GM12878 (cell line): Measurements from ENCODE around the gene DNAJC28. TPM values are rescaled to one million over a fixed set of nuclear protein-coding genes. Genes with fewer than 3 reads are reported as not detected.

Source experiments
- ASH2L ChIP-seq: fragments of 300-600, 200-600 bp; sonication (generic); IDR thresholded peaks from 2 replicates; pipeline ENCODE4 v1.6.1; 2017; ENCODE audit warnings: low read depth, mild to moderate bottlenecking, borderline replicate concordance
- ATF7 ChIP-seq: fragments of 450-650 bp; IDR thresholded peaks from 2 replicates; pipeline ENCODE4 v1.6.1; 2016; ENCODE audit warnings: low read depth, mild to moderate bottlenecking
- CBX3 ChIP-seq: fragments of 200-600 bp; sonication (generic); IDR thresholded peaks from 2 replicates; pipeline ENCODE4 v1.6.1; 2016; ENCODE audit warnings: low read depth, borderline replicate concordance
- CHD2 ChIP-seq: IDR thresholded peaks from 2 replicates; pipeline ENCODE4 v1.6.1; 2011; ENCODE audit warnings: low read depth, low read length, improper control_type of control experiment, borderline replicate concordance
- GABPA ChIP-seq: IDR thresholded peaks from 2 replicates; pipeline ENCODE4 v1.6.1; 2014; ENCODE audit warnings: antibody characterized with exemption, low read depth, mild to moderate bottlenecking, inconsistent platforms
- HDAC2 ChIP-seq: fragments of 200-600 bp; sonication (generic); IDR thresholded peaks from 2 replicates; pipeline ENCODE4 v1.6.1; 2017
- KDM1A ChIP-seq: fragments of 200-600 bp; sonication (generic); IDR thresholded peaks from 2 replicates; pipeline ENCODE4 v1.6.1; 2016; ENCODE audit warnings: borderline replicate concordance
- LARP7 ChIP-seq: fragments of 450-650 bp; IDR thresholded peaks from 2 replicates; pipeline ENCODE4 v1.6.1; 2017; ENCODE audit warnings: mild to moderate bottlenecking
- NR2C2 ChIP-seq: IDR thresholded peaks from 2 replicates; pipeline ENCODE4 v1.6.1; 2011; ENCODE audit warnings: borderline replicate concordance, low read depth; ENCODE audit not compliant: control insufficient read depth, insufficient read length
- NR2F1 ChIP-seq: fragments of 450-650 bp; conservative IDR thresholded peaks from 2 replicates; pipeline ENCODE4 v1.6.1; 2017; ENCODE audit warnings: mild to moderate bottlenecking
- RB1 ChIP-seq: fragments of 450-650 bp; formaldehyde crosslinking; IDR thresholded peaks from 2 replicates; pipeline ENCODE4 v1.6.1; 2017; ENCODE audit warnings: mild to moderate bottlenecking, borderline replicate concordance
- RCOR1 ChIP-seq: conservative IDR thresholded peaks from 2 replicates; pipeline ENCODE4 v1.6.1; 2012; ENCODE audit warnings: low read depth, low read length, improper control_type of control experiment
- TARDBP ChIP-seq: IDR thresholded peaks from 2 replicates; pipeline ENCODE4 v1.6.1; 2016; ENCODE audit warnings: borderline replicate concordance
- TCF3 ChIP-seq: IDR thresholded peaks from 2 replicates; pipeline ENCODE4 v1.6.1; 2012; ENCODE audit warnings: low read depth, mild to moderate bottlenecking, low read length, borderline replicate concordance; ENCODE audit not compliant: insufficient read depth
- ZNF384 ChIP-seq: IDR thresholded peaks from 2 replicates; pipeline ENCODE4 v1.6.1; 2012; ENCODE audit warnings: low read depth, mild to moderate bottlenecking, low read length, improper control_type of control experiment, borderline replicate concordance
- ZZZ3 ChIP-seq: IDR thresholded peaks from 2 replicates; pipeline ENCODE4 v1.6.1; 2011; ENCODE audit warnings: low read depth; ENCODE audit not compliant: control insufficient read depth, insufficient read length
- polyA plus RNA-seq, 11 experiments: library from polyadenylated mRNA; depleted of rRNA in 4 of 11; unstranded in 6 of 11; stranded (reverse) in 5 of 11; fragments of >200 nt; fragmentation: Nextera tagmentation in 4 of 11; fragmentation: Illumina TruSeq in 1 of 11; extraction: Ambion mirVana in 4 of 11; extraction: Trizol in 1 of 11; gene quantifications; 1 replicate in 1 of 11; 2 replicates in 10 of 11; pipeline versions ENCODE4 v1.2.1 to v1.2.3, GENCODE V29; 2011 to 2016; ENCODE audit warnings: inconsistent platforms in 2 of 11, missing spikeins in 2 of 11, low read depth in 1 of 11
- total RNA-seq, 4 experiments: library from RNA; depleted of rRNA in 3 of 4; stranded (reverse); fragments of >200 nt in 3 of 4; fragmentation: Illumina TruSeq in 1 of 4; extraction: Trizol in 1 of 4; gene quantifications; 2 replicates each; pipeline versions ENCODE4 v1.2.1 to v1.2.3, GENCODE V29; 2013 to 2021
- TF ChIP-seq, protein P1 (sequence below): fragments of 450-650 bp; IDR thresholded peaks from 2 replicates; pipeline ENCODE4 v1.6.1; 2016; ENCODE audit warnings: mild to moderate bottlenecking
- TF ChIP-seq, protein P2 (sequence below): IDR thresholded peaks from 2 replicates; pipeline ENCODE4 v1.6.1; 2011; ENCODE audit warnings: borderline replicate concordance, low read depth, mild to moderate bottlenecking, moderate library complexity, low read length; ENCODE audit not compliant: insufficient read depth, poor library complexity, severe bottlenecking
- TF ChIP-seq, protein P3 (sequence below): IDR thresholded peaks from 2 replicates; pipeline ENCODE4 v1.6.1; 2011; ENCODE audit warnings: mild to moderate bottlenecking, low read depth, low read length, moderate library complexity; ENCODE audit not compliant: insufficient replicate concordance
- TF ChIP-seq, protein P4 (sequence below): IDR thresholded peaks from 2 replicates; pipeline ENCODE4 v1.6.1; 2012; ENCODE audit warnings: improper control_type of control experiment, low read depth, low read length; ENCODE audit not compliant: insufficient replicate concordance

DNAJC28 gene
- total and polyA plus RNA-seq, 10 of the 15 experiments (the other 5 are each of a cell fraction or from before 2014, with no cell fraction given) = 0.26 to 0.77 (median 0.54) TPM

DNA sequence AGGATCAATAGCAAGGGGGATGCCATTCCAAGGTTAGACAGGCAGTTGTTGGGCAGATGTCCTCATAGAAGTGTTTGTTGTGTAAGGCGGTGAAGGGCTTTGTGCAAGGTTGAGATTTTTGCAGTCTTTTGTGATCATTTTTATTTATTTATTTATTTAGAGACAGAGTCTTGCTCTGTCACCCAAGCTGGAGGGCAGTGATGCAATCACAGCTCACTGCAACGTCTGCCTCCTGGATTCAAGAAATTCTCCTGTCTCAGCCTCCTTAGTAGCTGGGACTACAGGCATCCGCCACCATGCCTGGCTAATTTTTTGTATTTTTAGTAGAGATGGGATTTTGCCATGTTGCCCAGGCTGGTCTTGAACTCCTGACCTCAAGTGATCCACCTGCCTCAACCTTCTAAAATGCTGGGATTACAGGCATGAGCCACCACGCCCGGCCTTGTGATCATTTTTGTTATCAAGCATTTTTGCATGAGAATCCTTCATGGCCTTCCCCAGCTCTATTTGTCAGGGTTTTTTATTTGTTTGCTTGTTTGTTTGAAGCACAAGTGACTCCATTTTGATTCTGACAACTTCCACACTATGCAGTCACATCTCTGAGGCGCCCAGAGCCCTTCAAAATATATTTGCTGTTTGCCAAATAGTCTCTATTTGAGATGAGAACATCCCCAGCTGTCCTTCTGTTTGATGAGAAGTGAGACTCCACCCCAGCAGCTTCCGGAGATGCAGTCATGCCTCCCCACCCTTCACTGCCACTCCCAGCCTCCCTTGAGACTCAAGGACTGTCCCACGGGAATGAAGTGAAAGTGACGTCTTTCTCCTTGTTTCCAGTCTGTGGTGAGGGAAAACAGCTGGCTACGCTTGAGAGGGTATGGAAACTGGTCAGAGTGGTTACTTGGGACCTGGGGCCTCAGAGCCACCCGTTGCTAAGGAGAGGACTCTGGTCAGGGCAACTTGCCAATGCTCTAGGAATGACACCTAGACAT lies 49.7 kb downstream of the DNAJC28 start (continued):
- TF ChIP-seq, protein P1, sequence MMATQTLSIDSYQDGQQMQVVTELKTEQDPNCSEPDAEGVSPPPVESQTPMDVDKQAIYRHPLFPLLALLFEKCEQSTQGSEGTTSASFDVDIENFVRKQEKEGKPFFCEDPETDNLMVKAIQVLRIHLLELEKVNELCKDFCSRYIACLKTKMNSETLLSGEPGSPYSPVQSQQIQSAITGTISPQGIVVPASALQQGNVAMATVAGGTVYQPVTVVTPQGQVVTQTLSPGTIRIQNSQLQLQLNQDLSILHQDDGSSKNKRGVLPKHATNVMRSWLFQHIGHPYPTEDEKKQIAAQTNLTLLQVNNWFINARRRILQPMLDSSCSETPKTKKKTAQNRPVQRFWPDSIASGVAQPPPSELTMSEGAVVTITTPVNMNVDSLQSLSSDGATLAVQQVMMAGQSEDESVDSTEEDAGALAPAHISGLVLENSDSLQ = peak; percentile 77
- TF ChIP-seq ZZZ3 (no peak), HDAC2 (no peak), TCF3 (peak; percentile 79; the same call in 1 of the 2 replicates), KDM1A (no peak), ATF7 (peak; percentile 97), NR2F1 (peak; percentile 51; the same call in 1 of the 2 replicates), NR2C2 (no peak), CHD2 (no peak), RB1 (peak; percentile 97; the same call in 1 of the 2 replicates), GABPA (0 out of 2 replicates have a peak, but pooled peaks have one; percentile 6), LARP7 (no peak), CBX3 (no peak), ZNF384 (no peak), RCOR1 (no peak), ASH2L (no peak), TARDBP (0 out of 2 replicates have a peak, but pooled peaks have one; percentile 71)
- TF ChIP-seq, protein P2, sequence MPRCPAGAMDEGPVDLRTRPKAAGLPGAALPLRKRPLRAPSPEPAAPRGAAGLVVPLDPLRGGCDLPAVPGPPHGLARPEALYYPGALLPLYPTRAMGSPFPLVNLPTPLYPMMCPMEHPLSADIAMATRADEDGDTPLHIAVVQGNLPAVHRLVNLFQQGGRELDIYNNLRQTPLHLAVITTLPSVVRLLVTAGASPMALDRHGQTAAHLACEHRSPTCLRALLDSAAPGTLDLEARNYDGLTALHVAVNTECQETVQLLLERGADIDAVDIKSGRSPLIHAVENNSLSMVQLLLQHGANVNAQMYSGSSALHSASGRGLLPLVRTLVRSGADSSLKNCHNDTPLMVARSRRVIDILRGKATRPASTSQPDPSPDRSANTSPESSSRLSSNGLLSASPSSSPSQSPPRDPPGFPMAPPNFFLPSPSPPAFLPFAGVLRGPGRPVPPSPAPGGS = peak; percentile 100
- TF ChIP-seq, protein P3, sequence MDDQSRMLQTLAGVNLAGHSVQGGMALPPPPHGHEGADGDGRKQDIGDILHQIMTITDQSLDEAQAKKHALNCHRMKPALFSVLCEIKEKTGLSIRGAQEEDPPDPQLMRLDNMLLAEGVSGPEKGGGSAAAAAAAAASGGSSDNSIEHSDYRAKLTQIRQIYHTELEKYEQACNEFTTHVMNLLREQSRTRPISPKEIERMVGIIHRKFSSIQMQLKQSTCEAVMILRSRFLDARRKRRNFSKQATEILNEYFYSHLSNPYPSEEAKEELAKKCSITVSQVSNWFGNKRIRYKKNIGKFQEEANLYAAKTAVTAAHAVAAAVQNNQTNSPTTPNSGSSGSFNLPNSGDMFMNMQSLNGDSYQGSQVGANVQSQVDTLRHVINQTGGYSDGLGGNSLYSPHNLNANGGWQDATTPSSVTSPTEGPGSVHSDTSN = peak; percentile 53
- TF ChIP-seq, protein P4, sequence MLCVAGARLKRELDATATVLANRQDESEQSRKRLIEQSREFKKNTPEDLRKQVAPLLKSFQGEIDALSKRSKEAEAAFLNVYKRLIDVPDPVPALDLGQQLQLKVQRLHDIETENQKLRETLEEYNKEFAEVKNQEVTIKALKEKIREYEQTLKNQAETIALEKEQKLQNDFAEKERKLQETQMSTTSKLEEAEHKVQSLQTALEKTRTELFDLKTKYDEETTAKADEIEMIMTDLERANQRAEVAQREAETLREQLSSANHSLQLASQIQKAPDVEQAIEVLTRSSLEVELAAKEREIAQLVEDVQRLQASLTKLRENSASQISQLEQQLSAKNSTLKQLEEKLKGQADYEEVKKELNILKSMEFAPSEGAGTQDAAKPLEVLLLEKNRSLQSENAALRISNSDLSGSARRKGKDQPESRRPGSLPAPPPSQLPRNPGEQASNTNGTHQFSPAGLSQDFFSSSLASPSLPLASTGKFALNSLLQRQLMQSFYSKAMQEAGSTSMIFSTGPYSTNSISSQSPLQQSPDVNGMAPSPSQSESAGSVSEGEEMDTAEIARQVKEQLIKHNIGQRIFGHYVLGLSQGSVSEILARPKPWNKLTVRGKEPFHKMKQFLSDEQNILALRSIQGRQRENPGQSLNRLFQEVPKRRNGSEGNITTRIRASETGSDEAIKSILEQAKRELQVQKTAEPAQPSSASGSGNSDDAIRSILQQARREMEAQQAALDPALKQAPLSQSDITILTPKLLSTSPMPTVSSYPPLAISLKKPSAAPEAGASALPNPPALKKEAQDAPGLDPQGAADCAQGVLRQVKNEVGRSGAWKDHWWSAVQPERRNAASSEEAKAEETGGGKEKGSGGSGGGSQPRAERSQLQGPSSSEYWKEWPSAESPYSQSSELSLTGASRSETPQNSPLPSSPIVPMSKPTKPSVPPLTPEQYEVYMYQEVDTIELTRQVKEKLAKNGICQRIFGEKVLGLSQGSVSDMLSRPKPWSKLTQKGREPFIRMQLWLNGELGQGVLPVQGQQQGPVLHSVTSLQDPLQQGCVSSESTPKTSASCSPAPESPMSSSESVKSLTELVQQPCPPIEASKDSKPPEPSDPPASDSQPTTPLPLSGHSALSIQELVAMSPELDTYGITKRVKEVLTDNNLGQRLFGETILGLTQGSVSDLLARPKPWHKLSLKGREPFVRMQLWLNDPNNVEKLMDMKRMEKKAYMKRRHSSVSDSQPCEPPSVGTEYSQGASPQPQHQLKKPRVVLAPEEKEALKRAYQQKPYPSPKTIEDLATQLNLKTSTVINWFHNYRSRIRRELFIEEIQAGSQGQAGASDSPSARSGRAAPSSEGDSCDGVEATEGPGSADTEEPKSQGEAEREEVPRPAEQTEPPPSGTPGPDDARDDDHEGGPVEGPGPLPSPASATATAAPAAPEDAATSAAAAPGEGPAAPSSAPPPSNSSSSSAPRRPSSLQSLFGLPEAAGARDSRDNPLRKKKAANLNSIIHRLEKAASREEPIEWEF = peak; percentile 98
